ENCODE results near the gene SPRR2B. TPM values are rescaled to one million over a fixed set of nuclear protein-coding genes. Genes with fewer than 3 reads are reported as not detected.

Gene SPRR2B
- total RNA-seq, 4 donors from 2014 or later = not detected

Small RNA genes lying within 50 kb of the gene (small RNA-seq; reads per million reads assigned to genes)
- gene AL356867.1 = not detected

Other genes with a start within 250 kb of the SPRR2B start
- not detected for gene LCE1A, start 244.1 kb downstream of the SPRR2B start, total RNA-seq
- not detected for gene LCE6A, start 228.8 kb downstream of the SPRR2B start, total RNA-seq
- gene LCE7A, start 211.6 kb downstream of the SPRR2B start, total RNA-seq = not detected
- gene SMCP, start 193.3 kb downstream of the SPRR2B start, total RNA-seq = not detected
- gene IVL, start 163.1 kb downstream of the SPRR2B start, total RNA-seq = not detected
- not detected for gene SPRR5, start 124.4 kb downstream of the SPRR2B start, total RNA-seq
- not detected for gene SPRR4, start 101.0 kb downstream of the SPRR2B start, total RNA-seq
- gene SPRR1A, start 87.5 kb downstream of the SPRR2B start, total RNA-seq = not detected
- gene SPRR3, start 69.9 kb downstream of the SPRR2B start, total RNA-seq = not detected
- not detected for gene SPRR1B, start 40.4 kb downstream of the SPRR2B start, total RNA-seq
- gene SPRR2D, start 30.5 kb downstream of the SPRR2B start, total RNA-seq = not detected
- gene SPRR2A, start 14.1 kb downstream of the SPRR2B start, total RNA-seq = not detected
- not detected for gene SPRR2E, start 22.9 kb upstream of the SPRR2B start, total RNA-seq
- gene SPRR2F, start 41.9 kb upstream of the SPRR2B start, total RNA-seq = not detected
- not detected for gene SPRR2G, start 79.3 kb upstream of the SPRR2B start, total RNA-seq
- gene LELP1, start 131.8 kb upstream of the SPRR2B start, total RNA-seq = not detected
- gene PRR9, start 146.0 kb upstream of the SPRR2B start, total RNA-seq = 1 to 10 TPM in 2 of 4 donors, not detected in 2; 2.0 to 5.4 TPM
- not detected for gene LORICRIN, start 188.1 kb upstream of the SPRR2B start, total RNA-seq
- gene PGLYRP3, start 241.3 kb upstream of the SPRR2B start, total RNA-seq = not detected